22Rv1 (cell line): ENCODE results near the gene RHBDF2.

Source experiments
- ZFX ChIP-seq: fragments of 450-650 bp; IDR thresholded peaks from 2 replicates; pipeline ENCODE4 v1.6.1; 2017; ENCODE audit warnings: antibody characterized with exemption, borderline replicate concordance
- TF ChIP-seq, protein P1 (sequence below): fragments of 450-650 bp; IDR thresholded peaks from 2 replicates; pipeline ENCODE4 v1.5.1; 2017; ENCODE audit warnings: mild to moderate bottlenecking

DNA sequence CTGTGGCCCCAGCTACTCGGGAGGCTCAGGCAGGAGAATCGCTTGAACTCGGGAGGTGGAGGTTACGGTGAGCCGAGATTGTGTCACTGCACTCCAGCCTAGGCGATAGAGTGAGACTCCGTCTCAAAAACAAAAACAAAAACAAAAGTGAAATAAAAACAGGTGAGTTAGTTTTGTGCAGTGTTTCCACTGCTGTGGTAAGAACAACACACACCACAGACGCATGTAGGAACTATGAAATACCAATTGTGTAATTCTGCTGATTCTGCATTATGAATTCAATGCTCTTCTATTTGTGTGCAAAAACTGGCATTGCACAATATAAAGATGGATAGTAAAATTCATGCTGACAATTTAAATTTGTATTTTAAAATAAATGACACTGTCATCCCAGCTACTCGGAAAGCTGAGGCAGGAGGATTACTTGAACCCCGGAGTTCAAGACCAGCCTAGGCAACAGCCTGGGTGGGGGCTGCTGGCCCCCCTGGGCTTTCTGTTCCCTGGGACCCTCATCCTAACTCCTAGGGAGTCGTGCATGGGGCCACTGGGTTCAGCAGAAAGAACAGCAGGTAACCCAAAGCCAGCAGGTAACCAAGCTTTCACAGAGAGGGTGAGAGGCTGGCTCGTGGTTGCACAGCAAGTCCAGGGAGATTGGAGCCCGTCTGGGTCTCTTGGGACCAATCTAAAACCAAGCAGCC is 10.6 kb upstream of the RHBDF2 start:
- TF ChIP-seq, protein P1, sequence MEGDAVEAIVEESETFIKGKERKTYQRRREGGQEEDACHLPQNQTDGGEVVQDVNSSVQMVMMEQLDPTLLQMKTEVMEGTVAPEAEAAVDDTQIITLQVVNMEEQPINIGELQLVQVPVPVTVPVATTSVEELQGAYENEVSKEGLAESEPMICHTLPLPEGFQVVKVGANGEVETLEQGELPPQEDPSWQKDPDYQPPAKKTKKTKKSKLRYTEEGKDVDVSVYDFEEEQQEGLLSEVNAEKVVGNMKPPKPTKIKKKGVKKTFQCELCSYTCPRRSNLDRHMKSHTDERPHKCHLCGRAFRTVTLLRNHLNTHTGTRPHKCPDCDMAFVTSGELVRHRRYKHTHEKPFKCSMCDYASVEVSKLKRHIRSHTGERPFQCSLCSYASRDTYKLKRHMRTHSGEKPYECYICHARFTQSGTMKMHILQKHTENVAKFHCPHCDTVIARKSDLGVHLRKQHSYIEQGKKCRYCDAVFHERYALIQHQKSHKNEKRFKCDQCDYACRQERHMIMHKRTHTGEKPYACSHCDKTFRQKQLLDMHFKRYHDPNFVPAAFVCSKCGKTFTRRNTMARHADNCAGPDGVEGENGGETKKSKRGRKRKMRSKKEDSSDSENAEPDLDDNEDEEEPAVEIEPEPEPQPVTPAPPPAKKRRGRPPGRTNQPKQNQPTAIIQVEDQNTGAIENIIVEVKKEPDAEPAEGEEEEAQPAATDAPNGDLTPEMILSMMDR = no peak
- no peak for TF ChIP-seq ZFX
